ENCODE measurements around the gene CPZ. TPM values are rescaled to one million over a fixed set of nuclear protein-coding genes. Genes with fewer than 3 reads are reported as not detected.
"Not testable (repeated sequence)": the region's sequence is repeated elsewhere in the genome, so short reads cannot be mapped to it uniquely, and the experiment has no call there.

The CPZ gene
- total RNA-seq, 2 experiments from 2014 or later, result not detected

DNA sequence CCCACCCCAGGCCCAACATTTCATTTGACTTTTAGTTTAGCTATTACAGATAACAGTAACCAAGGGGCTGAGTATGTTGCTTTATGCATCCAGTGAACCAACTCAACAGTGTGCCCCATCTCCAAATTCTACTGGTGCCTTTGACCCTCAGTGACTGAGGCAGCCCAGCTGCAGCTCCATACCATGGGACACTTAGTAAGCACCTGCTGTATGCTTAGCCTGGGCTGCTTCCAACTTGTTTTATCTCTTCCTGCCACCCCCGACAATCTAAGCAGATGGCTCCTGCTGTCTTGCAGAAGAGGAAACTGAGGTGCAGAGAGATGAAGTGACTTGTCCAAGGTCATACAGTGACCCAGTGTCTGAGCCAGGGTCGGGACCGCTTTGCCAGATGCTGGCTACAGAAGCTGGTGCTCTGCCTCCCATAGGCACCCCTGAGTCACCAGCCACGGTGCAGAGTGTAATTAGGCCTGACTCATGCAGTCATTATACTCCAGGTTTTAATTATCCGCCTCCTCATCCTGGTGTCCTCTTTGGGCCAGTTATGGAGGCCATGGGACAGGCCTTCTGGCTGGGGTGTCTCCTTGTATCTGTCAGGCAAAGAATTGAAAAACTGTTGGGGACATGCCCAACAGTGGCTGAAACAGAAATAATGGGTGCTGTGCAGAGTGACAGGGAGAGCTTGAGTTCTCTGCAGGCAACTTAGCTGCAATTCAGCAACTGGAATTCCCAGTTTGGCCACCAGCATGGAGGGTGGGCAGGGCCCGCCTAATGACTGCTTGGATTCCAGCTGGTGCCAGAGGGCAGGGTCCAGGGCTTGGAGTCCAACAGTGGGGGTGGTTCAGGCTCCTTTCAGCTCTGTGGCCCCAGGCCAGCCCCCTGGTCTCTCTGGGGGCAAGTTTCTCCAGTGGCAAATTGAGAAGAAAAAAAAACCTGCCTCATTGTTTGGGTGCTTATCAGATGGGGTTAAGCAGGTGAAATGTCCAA lies 20.6 kb upstream of the CPZ start:
- Mint-ChIP-seq H3K4me3 (no peak overlapping the region), H3K9me3 (no peaks in the 10 kb centered on the region), H3K27ac (no peak overlapping the region), H3K27me3 (peaks cover 1% of the 10 kb centered on the region), H3K36me3 (ENCODE audit: low read depth) (no peaks in the 10 kb centered on the region), H3K4me1 (ENCODE audit: low read depth) (no peaks in the 10 kb centered on the region)
- POLR2A ChIA-PET, result no interaction called here
- CTCF ChIA-PET, result no interaction called here
- DNase-seq, result no peak
- ATAC-seq, result no peak
- TF ChIP-seq, protein P1, sequence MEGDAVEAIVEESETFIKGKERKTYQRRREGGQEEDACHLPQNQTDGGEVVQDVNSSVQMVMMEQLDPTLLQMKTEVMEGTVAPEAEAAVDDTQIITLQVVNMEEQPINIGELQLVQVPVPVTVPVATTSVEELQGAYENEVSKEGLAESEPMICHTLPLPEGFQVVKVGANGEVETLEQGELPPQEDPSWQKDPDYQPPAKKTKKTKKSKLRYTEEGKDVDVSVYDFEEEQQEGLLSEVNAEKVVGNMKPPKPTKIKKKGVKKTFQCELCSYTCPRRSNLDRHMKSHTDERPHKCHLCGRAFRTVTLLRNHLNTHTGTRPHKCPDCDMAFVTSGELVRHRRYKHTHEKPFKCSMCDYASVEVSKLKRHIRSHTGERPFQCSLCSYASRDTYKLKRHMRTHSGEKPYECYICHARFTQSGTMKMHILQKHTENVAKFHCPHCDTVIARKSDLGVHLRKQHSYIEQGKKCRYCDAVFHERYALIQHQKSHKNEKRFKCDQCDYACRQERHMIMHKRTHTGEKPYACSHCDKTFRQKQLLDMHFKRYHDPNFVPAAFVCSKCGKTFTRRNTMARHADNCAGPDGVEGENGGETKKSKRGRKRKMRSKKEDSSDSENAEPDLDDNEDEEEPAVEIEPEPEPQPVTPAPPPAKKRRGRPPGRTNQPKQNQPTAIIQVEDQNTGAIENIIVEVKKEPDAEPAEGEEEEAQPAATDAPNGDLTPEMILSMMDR (IDR thresholded peaks at IDR 0.05), result no peak
- intact Hi-C loops (cut with micrococcal nuclease), result no loop called here

- ChIA-PET POLR2A (no interaction called here), CTCF (no interaction called here)
- intact Hi-C loops (cut with micrococcal nuclease), result no loop called here
- TF ChIP-seq, protein P1 (IDR thresholded peaks at IDR 0.05), result no peak
- no peaks in the 10 kb centered on the region for H3K9me3 Mint-ChIP-seq
- no peaks in the 10 kb centered on the region for H3K36me3 Mint-ChIP-seq (ENCODE audit: low read depth)
- H3K4me1 Mint-ChIP-seq (ENCODE audit: low read depth), result no peaks in the 10 kb centered on the region
- H3K27ac Mint-ChIP-seq, result no peak overlapping the region
- peaks cover 5% of the 10 kb centered on the region for H3K27me3 Mint-ChIP-seq
- no peak for DNase-seq
- ATAC-seq, result no peak
- no peak overlapping the region for H3K4me3 Mint-ChIP-seq
Measured at GRCh38 chr4:8573266-8573665, 19.3 kb upstream of the CPZ start.

DNA sequence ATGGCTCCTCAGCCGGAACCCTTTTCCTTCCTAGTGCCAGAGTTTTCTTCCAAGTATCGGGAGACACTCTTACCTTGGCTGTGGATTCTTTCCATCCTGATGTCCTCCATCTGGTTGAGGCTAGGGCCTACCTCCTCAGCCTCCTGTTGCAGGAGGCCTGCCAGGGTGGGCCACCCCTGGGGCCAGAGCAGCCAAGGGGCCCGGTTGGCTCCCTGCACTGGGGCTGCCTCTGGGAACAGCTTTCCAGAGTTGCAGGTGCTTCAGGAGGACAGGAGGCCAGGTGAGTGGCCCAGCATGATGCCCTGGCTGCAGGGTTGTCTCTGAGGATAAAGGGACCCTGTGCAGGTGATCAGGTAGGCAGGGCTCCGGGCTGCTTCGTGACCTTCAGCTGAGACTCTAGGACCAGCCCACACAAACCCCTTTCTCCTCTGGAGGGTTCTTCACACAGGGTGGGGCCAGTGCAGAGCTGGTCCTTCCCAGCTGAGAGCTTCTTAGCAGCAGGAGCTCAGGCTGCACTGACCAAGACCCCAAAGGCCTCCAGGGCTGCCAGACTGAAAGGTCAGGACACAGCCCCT lies 17.7 kb upstream of the CPZ start:
- Mint-ChIP-seq H3K9me3 (no peaks in the 10 kb centered on the region), H3K4me1 (ENCODE audit: low read depth) (no peaks in the 10 kb centered on the region), H3K36me3 (ENCODE audit: low read depth) (no peaks in the 10 kb centered on the region), H3K27ac (no peak overlapping the region), H3K27me3 (peaks cover 8% of the 10 kb centered on the region), H3K4me3 (no peak overlapping the region)
- ChIA-PET POLR2A (no interaction called here), CTCF (no interaction called here)
- ATAC-seq (no peak), DNase-seq (no peak)
- intact Hi-C loops (cut with micrococcal nuclease), result no loop called here
- TF ChIP-seq, protein P1 (IDR thresholded peaks at IDR 0.05), result no peak

DNA sequence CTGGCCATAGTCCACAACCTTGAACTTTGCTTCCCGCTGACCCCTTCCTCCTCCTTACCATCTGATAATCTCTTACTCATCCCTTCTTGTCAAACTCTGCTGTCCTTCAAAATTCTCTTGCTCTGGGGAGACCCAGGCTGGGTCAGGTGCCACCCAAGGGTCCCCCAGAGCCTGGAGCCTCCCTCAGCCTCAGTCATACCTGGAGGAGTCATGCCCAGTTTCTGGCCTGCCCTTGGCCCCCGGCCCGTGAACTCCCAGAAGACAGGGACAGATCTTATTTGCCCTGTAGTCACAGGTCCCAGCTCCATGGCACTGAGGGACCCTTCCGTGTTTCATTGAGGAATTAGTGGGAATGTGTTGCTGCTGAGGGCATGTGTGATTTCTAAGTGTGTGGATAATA lies 17.1 kb upstream of the CPZ start:
- no peak for DNase-seq
- ATAC-seq, result no peak
- H3K27me3 Mint-ChIP-seq, result peaks cover 12% of the 10 kb centered on the region
- no peaks in the 10 kb centered on the region for H3K36me3 Mint-ChIP-seq (ENCODE audit: low read depth)
- H3K4me3 Mint-ChIP-seq, result no peak overlapping the region
- no peaks in the 10 kb centered on the region for H3K4me1 Mint-ChIP-seq (ENCODE audit: low read depth)
- no peaks in the 10 kb centered on the region for H3K9me3 Mint-ChIP-seq
- POLR2A ChIA-PET, result no interaction called here
- intact Hi-C loops (cut with micrococcal nuclease), result no loop called here
- H3K27ac Mint-ChIP-seq, result no peak overlapping the region
- CTCF ChIA-PET, result no interaction called here
- TF ChIP-seq, protein P1 (IDR thresholded peaks at IDR 0.05), result no peak

GRCh38 chr4:8576591-8576990 lies 16.0 kb upstream of the CPZ start:
- H3K27ac Mint-ChIP-seq; H3K4me3 Mint-ChIP-seq; ATAC-seq; H3K36me3 Mint-ChIP-seq (ENCODE audit: low read depth); intact Hi-C loops (cut with micrococcal nuclease); CTCF ChIA-PET; H3K4me1 Mint-ChIP-seq (ENCODE audit: low read depth); POLR2A ChIA-PET; H3K9me3 Mint-ChIP-seq; DNase-seq: not testable (repeated sequence)
- H3K27me3 Mint-ChIP-seq, result peaks cover 15% of the 10 kb centered on the region

Measured in activated CD8-positive, alpha-beta T cell treated with anti-CD3 and anti-CD28 coated beads for 36 hours (primary cell).